ENCODE measurements around the gene KLK4. TPM values are rescaled to one million over a fixed set of nuclear protein-coding genes. Genes with fewer than 3 reads are reported as not detected.

Gene KLK4
- total and polyA plus RNA-seq, 2 experiments from 2014 or later: 0.33 TPM; not detected in 1

DNA sequence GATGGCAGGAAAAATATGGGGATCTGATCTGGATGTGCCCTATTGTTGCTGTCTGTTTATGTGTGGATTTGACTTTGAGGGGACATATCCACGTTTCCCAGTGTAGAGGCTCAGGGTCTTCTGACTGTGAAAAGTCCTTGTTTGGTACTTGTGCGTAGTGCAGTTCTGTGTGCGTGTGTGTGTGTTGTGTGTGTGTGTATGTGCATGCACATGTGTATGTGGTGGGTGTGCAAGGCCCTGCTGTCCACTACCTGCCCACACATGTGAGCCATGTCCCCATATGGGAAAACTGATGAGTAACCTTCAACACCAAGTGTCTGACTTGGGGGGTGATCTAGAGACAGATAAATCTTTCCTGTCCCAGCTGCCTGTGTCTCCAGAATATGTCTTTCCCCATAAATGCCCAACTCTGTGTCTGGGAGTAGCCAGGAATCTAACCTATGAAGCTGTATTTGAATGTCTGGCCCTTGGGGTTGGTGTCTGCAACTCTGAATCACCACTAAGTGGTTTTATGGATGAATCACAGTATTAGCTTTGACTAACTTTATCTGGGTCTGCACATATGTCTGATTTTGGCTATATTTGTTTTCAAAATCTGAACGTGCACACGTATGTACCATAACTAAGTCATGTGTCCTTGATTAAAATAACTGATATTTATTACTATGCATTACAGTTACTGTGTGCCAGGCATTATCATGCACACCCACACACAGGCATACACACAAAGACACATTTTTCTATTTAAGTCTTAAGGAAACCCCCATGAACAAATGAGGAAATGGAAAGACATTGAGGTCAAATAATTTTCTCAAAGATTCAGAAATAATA lies 20.6 kb downstream of the KLK4 start:
- 62% methylated on average over 5 of the region's 5 CpGs for WGBS (ENCODE audit: low lambda C conversion rate, missing lambda C conversion rate)
- Histone ChIP-seq H3K9me2 (replicated peaks; ENCODE audit: insufficient read depth) (no peaks in the 10 kb centered on the region), H2AFZ (no peak overlapping the region), H3K4me3 (no peak overlapping the region), H4K20me1 (ENCODE audit: insufficient read depth, poor library complexity, severe bottlenecking) (no peaks in the 10 kb centered on the region), H3K4me2 (no peak overlapping the region), H3K9me3 (ENCODE audit: low read depth) (no peaks in the 10 kb centered on the region), H3K27me3 (peaks cover 4% of the 10 kb centered on the region), H3K36me3 (replicated peaks; ENCODE audit: insufficient read depth, low read depth) (no peaks in the 10 kb centered on the region), H3K27ac (no peak overlapping the region), H3K4me1 (ENCODE audit: insufficient read depth) (no peaks in the 10 kb centered on the region), H3K79me2 (no peaks in the 10 kb centered on the region)
- TF ChIP-seq, protein P1, sequence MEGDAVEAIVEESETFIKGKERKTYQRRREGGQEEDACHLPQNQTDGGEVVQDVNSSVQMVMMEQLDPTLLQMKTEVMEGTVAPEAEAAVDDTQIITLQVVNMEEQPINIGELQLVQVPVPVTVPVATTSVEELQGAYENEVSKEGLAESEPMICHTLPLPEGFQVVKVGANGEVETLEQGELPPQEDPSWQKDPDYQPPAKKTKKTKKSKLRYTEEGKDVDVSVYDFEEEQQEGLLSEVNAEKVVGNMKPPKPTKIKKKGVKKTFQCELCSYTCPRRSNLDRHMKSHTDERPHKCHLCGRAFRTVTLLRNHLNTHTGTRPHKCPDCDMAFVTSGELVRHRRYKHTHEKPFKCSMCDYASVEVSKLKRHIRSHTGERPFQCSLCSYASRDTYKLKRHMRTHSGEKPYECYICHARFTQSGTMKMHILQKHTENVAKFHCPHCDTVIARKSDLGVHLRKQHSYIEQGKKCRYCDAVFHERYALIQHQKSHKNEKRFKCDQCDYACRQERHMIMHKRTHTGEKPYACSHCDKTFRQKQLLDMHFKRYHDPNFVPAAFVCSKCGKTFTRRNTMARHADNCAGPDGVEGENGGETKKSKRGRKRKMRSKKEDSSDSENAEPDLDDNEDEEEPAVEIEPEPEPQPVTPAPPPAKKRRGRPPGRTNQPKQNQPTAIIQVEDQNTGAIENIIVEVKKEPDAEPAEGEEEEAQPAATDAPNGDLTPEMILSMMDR (IDR thresholded peaks at IDR 0.05; ENCODE audit: poor library complexity): no peak
- TF ChIP-seq EZH2 (IDR thresholded peaks at IDR 0.05; ENCODE audit: borderline replicate concordance): no peak
- TF ChIP-seq EZH2phosphoT487 (IDR thresholded peaks at IDR 0.05; ENCODE audit: low read depth, severe bottlenecking, unreplicated experiment): no peak
- no peak for DNase-seq (ENCODE audit: low spot score)

DNA sequence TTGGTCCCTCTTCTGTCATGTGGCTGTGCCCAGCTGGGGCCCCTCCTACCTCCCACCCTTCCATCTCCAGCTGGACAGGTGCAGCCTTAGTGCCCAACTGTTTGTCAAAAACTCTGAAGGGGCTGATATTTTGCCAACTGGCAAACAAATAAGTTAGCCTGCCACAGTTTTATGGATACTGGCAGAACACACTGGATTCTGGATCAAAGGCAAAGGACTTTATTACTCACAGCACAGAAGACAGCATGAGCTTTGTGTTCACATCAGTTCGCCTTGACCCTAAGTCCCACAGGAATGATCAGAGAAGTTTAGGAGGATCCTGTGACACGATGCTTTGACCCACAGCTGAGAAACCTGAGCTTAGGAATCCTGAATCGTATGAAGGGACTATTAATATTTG lies 21.6 kb downstream of the KLK4 start:
- Histone ChIP-seq H3K4me2 (no peak overlapping the region), H3K27ac (no peak overlapping the region), H3K4me3 (no peak overlapping the region), H3K27me3 (peaks cover 5% of the 10 kb centered on the region), H3K36me3 (replicated peaks; ENCODE audit: insufficient read depth, low read depth) (no peaks in the 10 kb centered on the region), H2AFZ (no peak overlapping the region), H4K20me1 (ENCODE audit: insufficient read depth, poor library complexity, severe bottlenecking) (no peaks in the 10 kb centered on the region), H3K4me1 (ENCODE audit: insufficient read depth) (no peaks in the 10 kb centered on the region), H3K79me2 (no peaks in the 10 kb centered on the region), H3K9me2 (replicated peaks; ENCODE audit: insufficient read depth) (no peaks in the 10 kb centered on the region), H3K9me3 (ENCODE audit: low read depth) (no peaks in the 10 kb centered on the region)
- 59% methylated on average over 3 of the region's 3 CpGs for WGBS (ENCODE audit: low lambda C conversion rate, missing lambda C conversion rate)
- TF ChIP-seq EZH2 (IDR thresholded peaks at IDR 0.05; ENCODE audit: borderline replicate concordance) (no peak), EZH2phosphoT487 (IDR thresholded peaks at IDR 0.05; ENCODE audit: low read depth, severe bottlenecking, unreplicated experiment) (no peak)
- TF ChIP-seq, protein P1 (IDR thresholded peaks at IDR 0.05; ENCODE audit: poor library complexity): no peak
- no peak for DNase-seq (ENCODE audit: low spot score)

DNA sequence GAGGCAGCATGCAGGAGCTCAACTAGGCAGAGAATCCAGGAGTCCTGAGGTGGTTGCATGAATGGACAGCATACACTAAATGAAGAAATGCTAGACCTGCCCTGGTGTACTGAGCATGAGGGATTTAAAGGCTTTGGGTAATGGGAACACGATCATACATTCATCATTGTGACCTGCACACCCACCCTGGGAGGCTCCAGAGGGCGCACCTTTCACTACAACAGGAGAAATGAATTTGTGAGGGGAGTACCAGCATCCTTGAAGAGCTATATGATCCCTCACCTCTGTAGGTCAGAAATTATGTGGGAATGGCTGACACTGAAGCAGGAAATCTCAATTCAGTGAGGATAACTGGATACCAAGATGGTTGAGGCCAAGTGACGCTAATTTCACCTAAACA lies 29.0 kb downstream of the KLK4 start:
- no peaks in the 10 kb centered on the region for H3K79me2 ChIP-seq
- H3K9me2 ChIP-seq (replicated peaks; ENCODE audit: insufficient read depth): no peaks in the 10 kb centered on the region
- no peak for TF ChIP-seq EZH2 (IDR thresholded peaks at IDR 0.05; ENCODE audit: borderline replicate concordance)
- no peak for TF ChIP-seq EZH2phosphoT487 (IDR thresholded peaks at IDR 0.05; ENCODE audit: low read depth, severe bottlenecking, unreplicated experiment)
- TF ChIP-seq, protein P1 (IDR thresholded peaks at IDR 0.05; ENCODE audit: poor library complexity): no peak
- H3K27me3 ChIP-seq: peaks cover 18% of the 10 kb centered on the region
- DNase-seq (ENCODE audit: low spot score): no peak
- no peak overlapping the region for H3K27ac ChIP-seq
- no peaks in the 10 kb centered on the region for H3K4me1 ChIP-seq (ENCODE audit: insufficient read depth)
- no peaks in the 10 kb centered on the region for H3K36me3 ChIP-seq (replicated peaks; ENCODE audit: insufficient read depth, low read depth)
- H3K4me2 ChIP-seq: no peak overlapping the region
- no peaks in the 10 kb centered on the region for H3K9me3 ChIP-seq (ENCODE audit: low read depth)
- 65% methylated on average over 3 of the region's 3 CpGs for WGBS (ENCODE audit: low lambda C conversion rate, missing lambda C conversion rate)
- no peak overlapping the region for H2AFZ ChIP-seq
- no peak overlapping the region for H3K4me3 ChIP-seq
- no peaks in the 10 kb centered on the region for H4K20me1 ChIP-seq (ENCODE audit: insufficient read depth, poor library complexity, severe bottlenecking)

All from hepatocyte (in vitro differentiated cells).